Brain microvascular endothelial cell (primary cell): ENCODE data around the gene AGBL5.

ENCODE experiments used
- DNase-seq: peaks from one replicate; pipeline ENCODE4 v3.0.0-alpha.2; 2020
- H3K27ac ChIP-seq: fragments of 250-450 bp; sonication (Bioruptor Pico); 2 replicates; pipeline ENCODE4 v1.5.1; 2020; ENCODE audit warnings: mild to moderate bottlenecking, moderate library complexity
- H3K27me3 ChIP-seq: fragments of 250-450 bp; sonication (Bioruptor Pico); replicated peaks from 2 replicates; pipeline ENCODE4 v1.5.1; 2020; ENCODE audit warnings: mild to moderate bottlenecking
- H3K36me3 ChIP-seq: fragments of 250-450 bp; sonication (Bioruptor Pico); replicated peaks from 2 replicates; pipeline ENCODE4 v1.5.1; 2020; ENCODE audit warnings: mild to moderate bottlenecking
- H3K4me3 ChIP-seq: 2 replicates; pipeline ENCODE4 v1.5.1; 2011; ENCODE audit warnings: low read depth, mild to moderate bottlenecking, control low read depth, low read length, moderate library complexity
- CTCF ChIP-seq: IDR thresholded peaks from 2 replicates; pipeline ENCODE4 v1.5.1; 2011; ENCODE audit warnings: low read depth, mild to moderate bottlenecking, moderate library complexity, low read length, control low read depth, inconsistent platforms; ENCODE audit errors: missing control alignments
- in situ Hi-C: cut with HindIII; loops from 2 replicates; pipeline ENCODE4 v1.10.0; 2017; ENCODE audit warnings: low sequenced_read_pairs, low pct_ligation_motif_present

AGBL5 gene

DNA sequence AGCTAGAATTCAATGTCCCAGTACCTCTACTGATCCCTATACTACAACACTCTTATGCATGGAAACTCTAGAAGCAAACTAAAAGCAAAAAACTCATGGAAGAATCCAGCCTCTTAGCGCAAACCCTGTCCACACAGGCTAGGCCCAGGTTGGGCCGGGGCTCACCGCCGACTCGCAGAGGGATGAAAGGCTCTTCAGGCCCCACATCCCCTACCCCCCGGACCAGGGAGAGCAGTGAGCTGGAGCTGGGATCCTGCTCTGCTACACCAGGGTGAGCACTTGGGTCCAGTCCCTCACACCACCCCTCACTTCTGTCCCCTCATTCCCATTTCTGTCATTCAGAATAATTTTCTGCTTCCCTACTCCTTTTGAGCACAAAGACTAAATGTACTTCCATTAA is 18.0 kb downstream of the AGBL5 start:
- in situ Hi-C loops: no loop called here
- TF ChIP-seq CTCF: no peak
- no peak for DNase-seq
- H3K36me3 ChIP-seq: peaks cover 44% of the 10 kb centered on the region
- H3K4me3 ChIP-seq: peak overlapping the region; percentile 99
- no peaks in the 10 kb centered on the region for H3K27me3 ChIP-seq
- H3K27ac ChIP-seq: no peak overlapping the region

DNA sequence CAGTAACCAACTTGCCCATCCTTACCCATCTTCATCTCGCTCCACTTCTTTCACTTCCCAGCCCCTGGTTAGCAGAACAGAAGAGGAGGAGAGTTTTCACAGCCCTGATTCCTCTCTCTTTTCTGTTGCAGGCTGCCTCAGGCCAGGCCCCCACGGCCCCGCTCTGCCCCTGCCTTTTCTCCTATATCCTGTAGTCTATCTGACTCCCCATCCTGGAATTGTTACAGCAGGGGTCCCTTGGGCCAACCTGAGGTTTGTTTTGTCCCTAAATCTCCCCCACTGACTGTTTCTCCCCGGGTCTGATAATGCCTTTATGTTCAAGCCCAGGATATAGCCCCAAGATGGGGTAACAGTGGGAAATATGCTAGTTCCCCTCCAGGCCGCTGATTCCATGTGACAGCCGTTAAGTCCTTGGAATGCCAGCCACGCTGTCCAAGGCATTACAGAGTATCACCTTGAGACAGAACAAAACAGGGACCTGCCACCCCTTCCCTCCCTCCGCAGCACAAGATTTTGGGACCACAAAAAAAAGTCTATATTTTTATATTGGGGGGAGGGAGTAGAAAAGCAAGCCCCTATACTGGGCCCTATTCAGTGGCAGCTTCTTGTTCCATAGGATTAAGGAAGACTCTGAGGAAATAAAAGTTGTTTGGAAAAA is 18.6 kb downstream of the AGBL5 start:
- Histone ChIP-seq H3K27me3 (no peaks in the 10 kb centered on the region), H3K27ac (no peak overlapping the region), H3K36me3 (peaks cover 40% of the 10 kb centered on the region), H3K4me3 (peak overlapping the region; percentile 99)
- no peak for DNase-seq
- no peak for TF ChIP-seq CTCF
- in situ Hi-C loops: no loop called here

GRCh38 chr2:27070653-27071276 is 19.3 kb downstream of the AGBL5 start:
- H3K36me3 ChIP-seq: peaks cover 34% of the 10 kb centered on the region
- peak overlapping the region; percentile 81 for H3K27ac ChIP-seq
- in situ Hi-C loops: no loop called here
- no peak for DNase-seq
- H3K4me3 ChIP-seq: peak overlapping the region; percentile 99
- TF ChIP-seq CTCF: no peak
- no peaks in the 10 kb centered on the region for H3K27me3 ChIP-seq

GRCh38 chr2:27071277-27071989 is 20.0 kb downstream of the AGBL5 start, which contains the start of gene OST4:
Gene OST4 (minus strand): TSS chr2:27071654.
- Histone ChIP-seq H3K27ac (peak within 1 kb of the TSS; percentile 81), H3K36me3 (peaks cover 29% of the 10 kb centered on the region), H3K4me3 (peak within 1 kb of the TSS; percentile 99), H3K27me3 (no peaks in the 10 kb centered on the region)
- DNase-seq: peak; percentile 88
- no peak for TF ChIP-seq CTCF
- in situ Hi-C loops: no loop called here

DNA sequence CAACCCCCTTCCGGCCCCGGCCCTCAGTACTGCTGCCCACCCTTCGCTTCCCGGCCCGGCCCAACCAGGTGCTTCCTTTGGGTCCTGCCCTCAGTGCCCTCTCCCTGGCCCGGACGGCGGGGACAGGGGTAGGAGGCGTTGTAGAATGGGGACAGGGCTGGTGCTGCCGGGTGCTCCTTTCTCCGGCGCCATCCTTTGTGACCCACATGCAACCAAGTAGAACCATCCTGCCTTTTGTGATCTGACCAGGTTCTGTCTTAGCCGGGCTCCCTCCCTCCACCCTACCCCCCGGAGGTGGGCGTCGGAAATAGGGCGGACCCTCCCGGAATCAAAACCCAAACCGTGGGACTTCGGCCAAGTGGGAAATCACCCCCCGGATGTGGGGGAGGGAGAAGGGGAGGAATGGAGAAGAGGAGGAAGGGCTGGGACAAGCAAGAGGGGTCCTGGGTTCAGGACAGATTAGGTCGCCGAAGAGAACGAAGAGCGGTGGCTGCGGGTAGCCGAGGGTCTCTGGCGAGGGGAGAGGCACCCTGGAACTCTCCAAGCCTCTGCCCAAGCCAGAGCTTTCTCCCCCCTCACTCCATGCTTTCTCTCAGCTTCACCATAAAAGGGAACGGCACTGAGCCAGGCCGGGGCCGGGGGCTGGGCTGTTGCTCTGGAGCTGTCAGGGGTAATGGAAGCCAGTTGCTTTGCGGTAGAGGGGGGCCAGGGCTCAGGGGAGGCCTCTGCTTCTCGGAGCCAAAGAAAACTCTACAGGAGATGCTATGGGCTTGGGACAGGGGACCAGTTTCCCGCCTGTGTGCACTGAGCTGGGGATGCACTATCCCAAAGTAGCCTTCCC is 20.7 kb downstream of the AGBL5 start:
- DNase-seq: no peak
- peaks cover 26% of the 10 kb centered on the region for H3K36me3 ChIP-seq
- in situ Hi-C loops: no loop called here
- TF ChIP-seq CTCF: no peak
- H3K4me3 ChIP-seq: peak overlapping the region; percentile 61
- peak overlapping the region; percentile 81 for H3K27ac ChIP-seq
- no peaks in the 10 kb centered on the region for H3K27me3 ChIP-seq
